ENCODE data around the gene RAD51AP1.

Gene RAD51AP1

GRCh38 chr12:4579305-4580102 is 40.8 kb downstream of the RAD51AP1 start:
- no peak overlapping the region for H3K4me3 ChIP-seq (ENCODE audit: low read length)
- H3K9me3 ChIP-seq (ENCODE audit: insufficient read depth, low read length), result no peaks in the 10 kb centered on the region
- peaks cover 6% of the 10 kb centered on the region for H3K4me1 ChIP-seq (ENCODE audit: low read length)
- H2AFZ ChIP-seq (ENCODE audit: low read depth, low read length), result no peak overlapping the region
- no peaks in the 10 kb centered on the region for H3K36me3 ChIP-seq (replicated peaks; ENCODE audit: low read depth, low read length)
- 0 out of 2 replicates have a peak overlapping the region, but pooled peaks have one; percentile 9 for H3K4me2 ChIP-seq (ENCODE audit: low read length)
- no peak overlapping the region for H3K27ac ChIP-seq (ENCODE audit: low read length)
- no peaks in the 10 kb centered on the region for H3K79me2 ChIP-seq (ENCODE audit: low read length)
- no peak overlapping the region for H3K9ac ChIP-seq (ENCODE audit: low read length)
- H3K27me3 ChIP-seq (ENCODE audit: low read depth, low read length), result peaks cover 3% of the 10 kb centered on the region; the same call in 1 of the 2 replicates
- peak; percentile 83 for TF ChIP-seq CTCF (IDR thresholded peaks at IDR 0.05; ENCODE audit: low read depth, low read length)
- no peak for TF ChIP-seq EZH2phosphoT487 (IDR thresholded peaks at IDR 0.05; ENCODE audit: low read depth)
- no peaks in the 10 kb centered on the region for H4K20me1 ChIP-seq (ENCODE audit: insufficient read depth, low read length)

- peaks cover 6% of the 10 kb centered on the region for H3K4me1 ChIP-seq (ENCODE audit: low read length)
- no peak overlapping the region for H3K4me2 ChIP-seq (ENCODE audit: low read length)
- H3K9ac ChIP-seq (ENCODE audit: low read length), result no peak overlapping the region
Measured at GRCh38 chr12:4580281-4580688, 41.6 kb downstream of the RAD51AP1 start.

GRCh38 chr12:4584281-4584680 is 45.6 kb downstream of the RAD51AP1 start:
- H3K4me2 ChIP-seq (ENCODE audit: low read length), result peak overlapping the region; percentile 20; the same call in 1 of the 2 replicates
- TF ChIP-seq CTCF (IDR thresholded peaks at IDR 0.05; ENCODE audit: low read depth, low read length) (no peak), EZH2phosphoT487 (IDR thresholded peaks at IDR 0.05; ENCODE audit: low read depth) (no peak)
- no peak overlapping the region for H3K27ac ChIP-seq (ENCODE audit: low read length)
- H3K27me3 ChIP-seq (ENCODE audit: low read depth, low read length), result peaks cover 3% of the 10 kb centered on the region; the same call in 1 of the 2 replicates
- peaks cover 6% of the 10 kb centered on the region for H3K4me1 ChIP-seq (ENCODE audit: low read length)
- no peaks in the 10 kb centered on the region for H3K79me2 ChIP-seq (ENCODE audit: low read length)
- no peaks in the 10 kb centered on the region for H4K20me1 ChIP-seq (ENCODE audit: insufficient read depth, low read length)
- H3K9ac ChIP-seq (ENCODE audit: low read length), result no peak overlapping the region
- no peak overlapping the region; the same call in 1 of the 2 replicates for H3K4me3 ChIP-seq (ENCODE audit: low read length)
- H2AFZ ChIP-seq (ENCODE audit: low read depth, low read length), result no peak overlapping the region; the same call in 1 of the 2 replicates
- H3K36me3 ChIP-seq (replicated peaks; ENCODE audit: low read depth, low read length), result no peaks in the 10 kb centered on the region
- H3K9me3 ChIP-seq (ENCODE audit: insufficient read depth, low read length), result no peaks in the 10 kb centered on the region

More at GRCh38 chr12:4580281-4580688, 41.6 kb downstream of the RAD51AP1 start:
- H3K36me3 ChIP-seq (replicated peaks; ENCODE audit: low read depth, low read length), result no peaks in the 10 kb centered on the region
- TF ChIP-seq CTCF (IDR thresholded peaks at IDR 0.05; ENCODE audit: low read depth, low read length) (no peak), EZH2phosphoT487 (IDR thresholded peaks at IDR 0.05; ENCODE audit: low read depth) (no peak)
- peaks cover 3% of the 10 kb centered on the region; the same call in 1 of the 2 replicates for H3K27me3 ChIP-seq (ENCODE audit: low read depth, low read length)
- no peaks in the 10 kb centered on the region for H3K79me2 ChIP-seq (ENCODE audit: low read length)
- H2AFZ ChIP-seq (ENCODE audit: low read depth, low read length), result no peak overlapping the region
- H3K4me3 ChIP-seq (ENCODE audit: low read length), result no peak overlapping the region
- no peaks in the 10 kb centered on the region for H3K9me3 ChIP-seq (ENCODE audit: insufficient read depth, low read length)
- no peak overlapping the region for H3K27ac ChIP-seq (ENCODE audit: low read length)
- H4K20me1 ChIP-seq (ENCODE audit: insufficient read depth, low read length), result no peaks in the 10 kb centered on the region

GRCh38 chr12:4584896-4585295 is 46.2 kb downstream of the RAD51AP1 start:
- Histone ChIP-seq H3K27me3 (ENCODE audit: low read depth, low read length) (peaks cover 3% of the 10 kb centered on the region; the same call in 1 of the 2 replicates), H3K9ac (ENCODE audit: low read length) (no peak overlapping the region), H3K9me3 (ENCODE audit: insufficient read depth, low read length) (no peaks in the 10 kb centered on the region), H3K27ac (ENCODE audit: low read length) (no peak overlapping the region), H3K36me3 (replicated peaks; ENCODE audit: low read depth, low read length) (no peaks in the 10 kb centered on the region), H2AFZ (ENCODE audit: low read depth, low read length) (no peak overlapping the region), H3K79me2 (ENCODE audit: low read length) (no peaks in the 10 kb centered on the region), H3K4me3 (ENCODE audit: low read length) (no peak overlapping the region), H3K4me2 (ENCODE audit: low read length) (no peak overlapping the region), H4K20me1 (ENCODE audit: insufficient read depth, low read length) (no peaks in the 10 kb centered on the region), H3K4me1 (ENCODE audit: low read length) (peaks cover 6% of the 10 kb centered on the region)
- no peak for TF ChIP-seq CTCF (IDR thresholded peaks at IDR 0.05; ENCODE audit: low read depth, low read length)
- no peak for TF ChIP-seq EZH2phosphoT487 (IDR thresholded peaks at IDR 0.05; ENCODE audit: low read depth)
